HepG2 (cell line): ENCODE measurements around the gene SLC25A25. TPM values are rescaled to one million over a fixed set of nuclear protein-coding genes. Genes with fewer than 3 reads are reported as not detected.

Source experiments
- HNRNPL ChIP-seq: fragments of 200-400 bp; formaldehyde crosslinking; IDR thresholded peaks from 2 replicates; pipeline ENCODE4 v1.6.1; 2017; ENCODE audit warnings: mild to moderate bottlenecking, low read depth, low read length
- KDM2A ChIP-seq: sonication (generic); formaldehyde crosslinking; IDR thresholded peaks from 2 replicates; pipeline ENCODE4 v1.4.0; 2020; ENCODE audit warnings: low read depth, missing genetic modification reagents, borderline replicate concordance
- PLSCR1 ChIP-seq: sonication (generic); formaldehyde crosslinking; IDR thresholded peaks from 2 replicates; pipeline ENCODE4 v1.5.0; 2020; ENCODE audit warnings: missing genetic modification reagents, mild to moderate bottlenecking, borderline replicate concordance
- STAG1 ChIP-seq: sonication (generic); formaldehyde crosslinking; IDR thresholded peaks from 2 replicates; pipeline ENCODE4 v1.4.0; 2020; ENCODE audit warnings: missing genetic modification reagents
- ZKSCAN1 ChIP-seq: fragments of 150-350 bp; IDR thresholded peaks from 2 replicates; pipeline ENCODE4 v1.6.1; 2014; ENCODE audit warnings: low read length
- ZMYM3 ChIP-seq: sonication (generic); formaldehyde crosslinking; IDR thresholded peaks from 2 replicates; pipeline ENCODE4 v1.5.1; 2020; ENCODE audit warnings: mild to moderate bottlenecking, missing genetic modification reagents
- ZNF460 ChIP-seq: sonication (generic); formaldehyde crosslinking; IDR thresholded peaks from 2 replicates; pipeline ENCODE4 v1.5.1; 2020; ENCODE audit warnings: missing genetic modification reagents, mild to moderate bottlenecking, borderline replicate concordance
- ZNF788 ChIP-seq: sonication (generic); formaldehyde crosslinking; IDR thresholded peaks from 2 replicates; pipeline ENCODE4 v1.5.0; 2020; ENCODE audit warnings: mild to moderate bottlenecking, missing genetic modification reagents, borderline replicate concordance
- polyA plus RNA-seq, 8 experiments: library from polyadenylated mRNA; depleted of rRNA in 3 of 8; stranded (reverse) in 7 of 8; unstranded in 1 of 8; fragments of >200 nt; fragmentation: Illumina TruSeq in 4 of 8; extraction: Trizol in 4 of 8; gene quantifications; 2 replicates each; pipeline versions ENCODE4 v1.2.1 to v1.2.3, GENCODE V29; 2011 to 2016; ENCODE audit warnings: low read depth in 4 of 8, missing spikeins in 1 of 8, mixed read lengths in 1 of 8; ENCODE audit not compliant: insufficient read depth in 1 of 8
- total RNA-seq, 5 experiments: library from RNA; depleted of rRNA; stranded (reverse); fragments of >200 nt; fragmentation: Illumina TruSeq; extraction: Trizol; gene quantifications; 2 replicates each; pipeline ENCODE4 v1.2.3, GENCODE V29; 2016; ENCODE audit warnings: low read depth in 1 of 5

Gene SLC25A25
- total and polyA plus RNA-seq, 2 of the 13 experiments (the other 11 are each of a cell fraction or from before 2014, with no cell fraction given) = 10.5 to 24.8 TPM

- no peak for TF ChIP-seq PLSCR1 (CRISPR knock-in tag)
- peak; percentile 87; the same call in 1 of the 2 replicates for TF ChIP-seq ZNF460 (CRISPR knock-in tag)
- TF ChIP-seq HNRNPL = 0 out of 2 replicates have a peak, but pooled peaks have one; percentile 42
- peak; percentile 85; the same call in 1 of the 2 replicates for TF ChIP-seq ZMYM3 (CRISPR knock-in tag)
- no peak for TF ChIP-seq STAG1 (CRISPR knock-in tag)
- TF ChIP-seq KDM2A (CRISPR knock-in tag) = no peak
- TF ChIP-seq ZNF788 (CRISPR knock-in tag) = no peak
- TF ChIP-seq ZKSCAN1 = no peak
These were observed 48.4 kb downstream of the SLC25A25 start (continued) for GRCh38 chr9:128116104-128117083.
